ENCODE measurements around the gene FIG4. TPM values are rescaled to one million over a fixed set of nuclear protein-coding genes. Genes with fewer than 3 reads are reported as not detected.

Gene FIG4
- polyA plus RNA-seq, 2 of the 4 experiments (the other 2 are of a cell fraction): 6.2 to 11.2 TPM

DNA sequence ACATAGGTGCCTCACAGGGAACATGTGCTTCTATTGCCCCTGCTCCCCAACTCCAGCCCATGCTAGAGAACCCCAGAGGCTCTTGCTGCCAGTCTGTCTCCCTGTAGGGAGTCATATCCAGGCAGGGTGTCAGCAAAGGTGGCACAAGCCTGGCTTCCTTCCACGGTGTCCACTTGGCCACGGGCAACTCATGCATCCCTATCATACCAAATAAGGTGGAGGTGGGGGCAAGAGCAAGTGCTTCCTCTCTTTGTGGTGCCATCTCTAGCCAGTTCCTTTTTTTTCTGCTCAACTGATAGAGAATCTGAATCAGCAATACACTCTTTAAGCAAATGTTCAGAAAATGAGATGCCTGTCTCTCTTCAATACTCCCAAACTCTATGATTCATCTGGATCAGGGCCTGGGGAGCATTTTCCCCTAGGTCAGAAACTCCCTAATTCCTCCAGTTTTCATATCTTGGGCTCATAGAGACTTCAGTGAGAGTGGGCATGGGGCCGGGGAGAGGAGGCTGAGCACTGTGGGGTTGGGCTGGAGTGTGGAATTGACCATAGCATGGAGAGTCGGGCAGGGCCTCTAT lies 182.0 kb downstream of the FIG4 start:
- FAIRE-seq: no peak
- no peak overlapping the region for H3K27ac ChIP-seq

DNA sequence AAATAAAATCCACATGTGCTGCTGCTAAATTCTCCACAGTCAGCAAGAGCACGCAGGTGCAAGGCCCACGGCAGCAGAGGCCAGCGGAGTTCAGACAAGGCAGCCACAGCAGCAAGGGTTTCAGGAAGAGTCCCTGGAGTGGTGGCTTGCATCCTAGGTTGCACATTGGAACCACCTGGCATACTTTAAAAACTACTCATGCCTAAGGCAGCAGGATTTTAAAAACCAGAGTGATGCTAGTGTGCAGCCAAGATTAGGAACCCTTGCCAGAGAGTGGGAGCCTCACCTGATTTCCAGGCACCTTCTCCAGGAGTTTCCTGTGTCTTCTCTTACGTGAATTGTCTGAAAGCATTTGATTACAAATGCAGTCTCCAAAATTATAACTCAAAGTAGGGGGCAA lies 183.0 kb downstream of the FIG4 start:
- 33% methylated on average over 4 of the region's 4 CpGs for WGBS (ENCODE audit: missing lambda C conversion rate)
- H3K9me3 ChIP-seq: no peaks in the 10 kb centered on the region
- H3K4me3 ChIP-seq: no peak overlapping the region
- no peaks in the 10 kb centered on the region for H3K4me1 ChIP-seq
- ATAC-seq (no peak), DNase-seq (ENCODE audit: low read depth in 1 of 2, low spot score in 1 of 2) (no peak), FAIRE-seq (no peak)
- ChIA-PET CTCF (no interaction called here), POLR2A (no interaction called here)
- no peak overlapping the region for H3K27ac ChIP-seq
- H3K4me2 ChIP-seq: no peak overlapping the region
- TF ChIP-seq TP53 (CRISPR knock-in tag; IDR thresholded peaks at IDR 0.05) (no peak), HEYL (CRISPR knock-in tag; IDR thresholded peaks at IDR 0.05) (no peak), MAFK (IDR thresholded peaks at IDR 0.05; ENCODE audit: partially characterized antibody) (no peak), HDAC2 (IDR thresholded peaks at IDR 0.05) (no peak), SMC3 (IDR thresholded peaks at IDR 0.05) (no peak), KDM5A (IDR thresholded peaks at IDR 0.05) (no peak), HOXB5 (CRISPR knock-in tag; IDR thresholded peaks at IDR 0.05) (no peak), EHMT2 (IDR thresholded peaks at IDR 0.05; ENCODE audit: low read depth) (no peak), SREBF2 (IDR thresholded peaks at IDR 0.05) (no peak), JUNB (IDR thresholded peaks at IDR 0.05) (no peak), CEBPB (IDR thresholded peaks at IDR 0.05) (no peak)
- TF ChIP-seq, protein P1, sequence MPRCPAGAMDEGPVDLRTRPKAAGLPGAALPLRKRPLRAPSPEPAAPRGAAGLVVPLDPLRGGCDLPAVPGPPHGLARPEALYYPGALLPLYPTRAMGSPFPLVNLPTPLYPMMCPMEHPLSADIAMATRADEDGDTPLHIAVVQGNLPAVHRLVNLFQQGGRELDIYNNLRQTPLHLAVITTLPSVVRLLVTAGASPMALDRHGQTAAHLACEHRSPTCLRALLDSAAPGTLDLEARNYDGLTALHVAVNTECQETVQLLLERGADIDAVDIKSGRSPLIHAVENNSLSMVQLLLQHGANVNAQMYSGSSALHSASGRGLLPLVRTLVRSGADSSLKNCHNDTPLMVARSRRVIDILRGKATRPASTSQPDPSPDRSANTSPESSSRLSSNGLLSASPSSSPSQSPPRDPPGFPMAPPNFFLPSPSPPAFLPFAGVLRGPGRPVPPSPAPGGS (IDR thresholded peaks at IDR 0.05): no peak
- TF ChIP-seq, protein P2, sequence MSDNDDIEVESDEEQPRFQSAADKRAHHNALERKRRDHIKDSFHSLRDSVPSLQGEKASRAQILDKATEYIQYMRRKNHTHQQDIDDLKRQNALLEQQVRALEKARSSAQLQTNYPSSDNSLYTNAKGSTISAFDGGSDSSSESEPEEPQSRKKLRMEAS (IDR thresholded peaks at IDR 0.05): no peak
- TF ChIP-seq, protein P3, sequence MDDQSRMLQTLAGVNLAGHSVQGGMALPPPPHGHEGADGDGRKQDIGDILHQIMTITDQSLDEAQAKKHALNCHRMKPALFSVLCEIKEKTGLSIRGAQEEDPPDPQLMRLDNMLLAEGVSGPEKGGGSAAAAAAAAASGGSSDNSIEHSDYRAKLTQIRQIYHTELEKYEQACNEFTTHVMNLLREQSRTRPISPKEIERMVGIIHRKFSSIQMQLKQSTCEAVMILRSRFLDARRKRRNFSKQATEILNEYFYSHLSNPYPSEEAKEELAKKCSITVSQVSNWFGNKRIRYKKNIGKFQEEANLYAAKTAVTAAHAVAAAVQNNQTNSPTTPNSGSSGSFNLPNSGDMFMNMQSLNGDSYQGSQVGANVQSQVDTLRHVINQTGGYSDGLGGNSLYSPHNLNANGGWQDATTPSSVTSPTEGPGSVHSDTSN (IDR thresholded peaks at IDR 0.05): no peak

More for the DNA sequence above, 182.0 kb downstream of the FIG4 start:
- DNase-seq (ENCODE audit: low read depth in 1 of 2, low spot score in 1 of 2) (no peak), ATAC-seq (no peak)
- no peak for TF ChIP-seq CHD2 (IDR thresholded peaks at IDR 0.05; ENCODE audit: low read length, partially characterized antibody)
- no peak for TF ChIP-seq KDM5A (IDR thresholded peaks at IDR 0.05)
- TF ChIP-seq FOSB (CRISPR knock-in tag; IDR thresholded peaks at IDR 0.05): no peak
- no peak for TF ChIP-seq CEBPB (IDR thresholded peaks at IDR 0.05)
- TF ChIP-seq, protein P4, sequence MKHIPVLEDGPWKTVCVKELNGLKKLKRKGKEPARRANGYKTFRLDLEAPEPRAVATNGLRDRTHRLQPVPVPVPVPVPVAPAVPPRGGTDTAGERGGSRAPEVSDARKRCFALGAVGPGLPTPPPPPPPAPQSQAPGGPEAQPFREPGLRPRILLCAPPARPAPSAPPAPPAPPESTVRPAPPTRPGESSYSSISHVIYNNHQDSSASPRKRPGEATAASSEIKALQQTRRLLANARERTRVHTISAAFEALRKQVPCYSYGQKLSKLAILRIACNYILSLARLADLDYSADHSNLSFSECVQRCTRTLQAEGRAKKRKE (CRISPR knock-in tag; IDR thresholded peaks at IDR 0.05; ENCODE audit: low read depth): no peak
- no peak for TF ChIP-seq POLR2A (IDR thresholded peaks at IDR 0.05; ENCODE audit: low read length)
- no peak for TF ChIP-seq NR3C1 (IDR thresholded peaks at IDR 0.05)
- TF ChIP-seq, protein P5, sequence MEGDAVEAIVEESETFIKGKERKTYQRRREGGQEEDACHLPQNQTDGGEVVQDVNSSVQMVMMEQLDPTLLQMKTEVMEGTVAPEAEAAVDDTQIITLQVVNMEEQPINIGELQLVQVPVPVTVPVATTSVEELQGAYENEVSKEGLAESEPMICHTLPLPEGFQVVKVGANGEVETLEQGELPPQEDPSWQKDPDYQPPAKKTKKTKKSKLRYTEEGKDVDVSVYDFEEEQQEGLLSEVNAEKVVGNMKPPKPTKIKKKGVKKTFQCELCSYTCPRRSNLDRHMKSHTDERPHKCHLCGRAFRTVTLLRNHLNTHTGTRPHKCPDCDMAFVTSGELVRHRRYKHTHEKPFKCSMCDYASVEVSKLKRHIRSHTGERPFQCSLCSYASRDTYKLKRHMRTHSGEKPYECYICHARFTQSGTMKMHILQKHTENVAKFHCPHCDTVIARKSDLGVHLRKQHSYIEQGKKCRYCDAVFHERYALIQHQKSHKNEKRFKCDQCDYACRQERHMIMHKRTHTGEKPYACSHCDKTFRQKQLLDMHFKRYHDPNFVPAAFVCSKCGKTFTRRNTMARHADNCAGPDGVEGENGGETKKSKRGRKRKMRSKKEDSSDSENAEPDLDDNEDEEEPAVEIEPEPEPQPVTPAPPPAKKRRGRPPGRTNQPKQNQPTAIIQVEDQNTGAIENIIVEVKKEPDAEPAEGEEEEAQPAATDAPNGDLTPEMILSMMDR (IDR thresholded peaks at IDR 0.05): no peak
- no peak for TF ChIP-seq ESRRA (IDR thresholded peaks at IDR 0.05; ENCODE audit: borderline replicate concordance, low read length)
- TF ChIP-seq, protein P6, sequence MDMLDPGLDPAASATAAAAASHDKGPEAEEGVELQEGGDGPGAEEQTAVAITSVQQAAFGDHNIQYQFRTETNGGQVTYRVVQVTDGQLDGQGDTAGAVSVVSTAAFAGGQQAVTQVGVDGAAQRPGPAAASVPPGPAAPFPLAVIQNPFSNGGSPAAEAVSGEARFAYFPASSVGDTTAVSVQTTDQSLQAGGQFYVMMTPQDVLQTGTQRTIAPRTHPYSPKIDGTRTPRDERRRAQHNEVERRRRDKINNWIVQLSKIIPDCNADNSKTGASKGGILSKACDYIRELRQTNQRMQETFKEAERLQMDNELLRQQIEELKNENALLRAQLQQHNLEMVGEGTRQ (IDR thresholded peaks at IDR 0.05): no peak
- TF ChIP-seq, protein P7, sequence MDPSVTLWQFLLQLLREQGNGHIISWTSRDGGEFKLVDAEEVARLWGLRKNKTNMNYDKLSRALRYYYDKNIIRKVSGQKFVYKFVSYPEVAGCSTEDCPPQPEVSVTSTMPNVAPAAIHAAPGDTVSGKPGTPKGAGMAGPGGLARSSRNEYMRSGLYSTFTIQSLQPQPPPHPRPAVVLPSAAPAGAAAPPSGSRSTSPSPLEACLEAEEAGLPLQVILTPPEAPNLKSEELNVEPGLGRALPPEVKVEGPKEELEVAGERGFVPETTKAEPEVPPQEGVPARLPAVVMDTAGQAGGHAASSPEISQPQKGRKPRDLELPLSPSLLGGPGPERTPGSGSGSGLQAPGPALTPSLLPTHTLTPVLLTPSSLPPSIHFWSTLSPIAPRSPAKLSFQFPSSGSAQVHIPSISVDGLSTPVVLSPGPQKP (IDR thresholded peaks at IDR 0.05; ENCODE audit: low read depth, low read length): no peak
- no peak for TF ChIP-seq ZNF302 (CRISPR knock-in tag; IDR thresholded peaks at IDR 0.05)
- TF ChIP-seq, protein P8, sequence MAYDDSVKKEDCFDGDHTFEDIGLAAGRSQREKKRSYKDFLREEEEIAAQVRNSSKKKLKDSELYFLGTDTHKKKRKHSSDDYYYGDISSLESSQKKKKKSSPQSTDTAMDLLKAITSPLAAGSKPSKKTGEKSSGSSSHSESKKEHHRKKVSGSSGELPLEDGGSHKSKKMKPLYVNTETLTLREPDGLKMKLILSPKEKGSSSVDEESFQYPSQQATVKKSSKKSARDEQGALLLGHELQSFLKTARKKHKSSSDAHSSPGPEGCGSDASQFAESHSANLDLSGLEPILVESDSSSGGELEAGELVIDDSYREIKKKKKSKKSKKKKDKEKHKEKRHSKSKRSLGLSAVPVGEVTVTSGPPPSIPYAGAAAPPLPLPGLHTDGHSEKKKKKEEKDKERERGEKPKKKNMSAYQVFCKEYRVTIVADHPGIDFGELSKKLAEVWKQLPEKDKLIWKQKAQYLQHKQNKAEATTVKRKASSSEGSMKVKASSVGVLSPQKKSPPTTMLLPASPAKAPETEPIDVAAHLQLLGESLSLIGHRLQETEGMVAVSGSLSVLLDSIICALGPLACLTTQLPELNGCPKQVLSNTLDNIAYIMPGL (CRISPR knock-in tag; IDR thresholded peaks at IDR 0.05; ENCODE audit: borderline replicate concordance): no peak
- TF ChIP-seq NFE2L2 (conservative IDR thresholded peaks at IDR 0.05; ENCODE audit: low read length): no peak
- TF ChIP-seq, protein P3 (IDR thresholded peaks at IDR 0.05): no peak
- no peak for TF ChIP-seq CHD4 (IDR thresholded peaks at IDR 0.05; ENCODE audit: borderline replicate concordance)
- TF ChIP-seq SREBF2 (IDR thresholded peaks at IDR 0.05): no peak
- TF ChIP-seq FOSL2 (IDR thresholded peaks at IDR 0.05): no peak
- TF ChIP-seq FOSL2 (CRISPR knock-in tag; IDR thresholded peaks at IDR 0.05): no peak
- TF ChIP-seq BHLHE40 (IDR thresholded peaks at IDR 0.05; ENCODE audit: low read depth, low read length): no peak
- no peaks in the 10 kb centered on the region for H3K9me3 ChIP-seq
- H3K4me2 ChIP-seq: no peak overlapping the region
- H3K4me1 ChIP-seq: no peaks in the 10 kb centered on the region
- WGBS (ENCODE audit: missing lambda C conversion rate): 8% methylated on average over 4 of the region's 4 CpGs
- no peak overlapping the region for H3K4me3 ChIP-seq
- POLR2A ChIA-PET: no interaction called here
- CTCF ChIA-PET: no interaction called here

Measured in A549 (cell line).